Limb (tissue), 2 donors: ENCODE measurements around the gene NEB.
"Not testable (repeated sequence)": the region's sequence is repeated elsewhere in the genome, so short reads cannot be mapped to it uniquely, and the experiment has no call there.

ENCODE experiments used
- DNase-seq, 2 donors: peaks; one replicate each; pipeline ENCODE4 v3.0.0-alpha.2; 2016; ENCODE audit errors: extremely low spot score in 2 of 2

The NEB gene

DNA sequence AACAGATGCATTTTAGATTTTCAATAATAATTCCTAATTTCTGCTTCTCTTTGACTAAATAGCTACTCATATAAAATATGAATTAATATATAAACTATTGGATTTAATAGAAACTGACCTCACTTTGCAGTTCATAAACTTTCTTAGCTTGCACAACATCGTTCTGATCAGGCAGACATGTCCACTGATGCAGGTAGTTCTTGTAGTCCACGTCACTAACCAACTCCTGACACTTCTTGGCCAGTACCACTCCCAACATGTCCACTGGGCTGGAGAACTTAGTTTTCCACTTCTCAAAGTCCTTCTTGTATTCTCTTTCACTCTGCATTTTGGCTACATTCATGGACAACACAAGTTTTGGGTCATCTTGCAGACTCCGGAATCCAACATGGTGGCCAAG is 83.8 kb downstream of the NEB start:
- DNase-seq: no peak

DNA sequence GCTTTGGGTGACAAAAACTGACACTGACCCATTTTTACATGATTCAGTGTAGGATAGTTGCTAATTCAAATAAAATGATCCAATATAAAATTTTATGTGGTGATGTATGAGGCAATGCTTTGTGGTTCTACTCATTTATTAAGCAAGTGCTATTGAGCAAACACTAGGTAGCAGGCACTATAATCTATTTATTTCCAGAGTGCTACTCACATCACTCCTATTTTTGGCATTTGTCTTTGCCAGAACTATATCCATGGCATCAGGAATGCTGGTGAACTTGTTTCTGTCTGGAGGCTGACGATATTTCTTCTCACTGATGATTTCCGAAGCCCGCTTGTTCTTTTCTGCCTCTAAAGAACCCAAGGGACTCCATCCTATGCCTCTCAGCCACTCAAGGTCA is 84.3 kb downstream of the NEB start:
- no peak for DNase-seq

DNA sequence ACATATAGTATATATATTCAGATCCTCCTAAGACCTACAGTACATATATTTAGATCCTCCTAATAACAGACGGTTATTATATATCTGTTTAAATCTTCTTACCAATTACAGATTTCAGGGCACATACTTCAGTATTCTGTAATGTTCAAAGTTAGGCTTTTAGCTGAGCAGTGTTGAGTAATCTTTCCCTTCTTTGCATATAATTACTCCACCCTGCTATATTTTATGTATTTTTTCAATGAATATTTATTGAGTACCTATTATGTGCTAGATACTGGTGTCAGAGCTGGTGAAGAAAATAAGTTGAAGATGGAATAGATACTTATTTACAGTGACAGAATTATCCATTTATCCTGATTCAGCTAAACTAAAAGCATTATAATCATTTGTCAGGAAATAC is 84.9 kb downstream of the NEB start:
- DNase-seq: no peak

DNA sequence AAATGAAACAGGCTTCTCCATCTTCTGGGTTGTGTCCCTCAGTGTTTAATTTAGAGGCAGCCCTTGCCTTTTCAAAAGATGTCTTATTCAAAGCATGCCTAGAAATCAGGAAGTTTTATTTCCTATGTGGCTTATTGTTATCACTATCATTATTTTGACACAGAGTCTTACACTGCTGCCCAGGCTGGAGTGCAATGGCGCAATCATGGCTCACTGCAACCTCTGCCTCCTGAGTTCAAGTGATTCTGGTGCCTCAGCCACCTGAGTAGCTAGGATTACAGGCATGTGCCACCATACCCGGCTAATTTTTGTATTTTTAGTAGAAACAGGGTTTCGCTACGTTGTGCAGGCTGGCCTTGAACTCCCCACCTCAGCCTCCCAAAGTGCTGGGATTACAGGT is 87.8 kb downstream of the NEB start:
- DNase-seq: not testable (repeated sequence)

DNA sequence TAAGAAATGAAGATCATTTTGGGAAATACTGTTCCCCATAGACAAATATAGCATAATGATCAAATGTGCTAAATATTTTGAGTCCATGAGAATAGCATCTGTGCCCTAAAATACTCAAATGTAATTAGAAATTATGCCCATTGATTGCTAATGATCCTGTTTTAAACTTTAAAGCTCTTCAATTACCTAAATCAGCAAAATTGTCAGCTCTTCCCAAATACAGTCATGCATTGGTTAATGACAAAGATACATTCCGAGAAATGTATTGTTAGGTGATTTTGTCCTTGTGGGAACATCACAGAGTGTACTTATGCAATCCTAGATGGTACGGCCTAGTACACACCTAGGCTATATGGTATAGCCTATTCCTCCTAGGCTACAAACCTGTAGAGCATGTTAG is 89.7 kb downstream of the NEB start:
- no peak for DNase-seq

DNA sequence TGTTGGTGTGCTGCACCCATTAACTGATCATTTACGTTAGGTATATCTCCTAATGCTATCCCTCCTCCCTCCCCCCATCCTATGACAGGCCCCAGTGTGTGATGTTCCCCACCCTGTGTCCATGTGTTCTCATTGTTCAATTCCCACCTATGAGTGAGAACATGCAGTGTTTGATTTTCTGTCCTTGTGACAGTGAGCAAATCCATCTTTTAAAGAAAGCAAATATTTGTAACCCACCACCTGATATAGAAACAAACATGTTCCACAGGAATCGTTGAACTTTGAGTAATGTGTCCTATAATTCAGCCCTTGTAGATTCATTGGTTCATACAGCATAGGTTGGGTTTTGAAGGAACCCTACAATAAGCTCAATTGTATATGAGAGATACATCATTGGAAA is 92.4 kb downstream of the NEB start:
- not testable (repeated sequence) for DNase-seq

DNA sequence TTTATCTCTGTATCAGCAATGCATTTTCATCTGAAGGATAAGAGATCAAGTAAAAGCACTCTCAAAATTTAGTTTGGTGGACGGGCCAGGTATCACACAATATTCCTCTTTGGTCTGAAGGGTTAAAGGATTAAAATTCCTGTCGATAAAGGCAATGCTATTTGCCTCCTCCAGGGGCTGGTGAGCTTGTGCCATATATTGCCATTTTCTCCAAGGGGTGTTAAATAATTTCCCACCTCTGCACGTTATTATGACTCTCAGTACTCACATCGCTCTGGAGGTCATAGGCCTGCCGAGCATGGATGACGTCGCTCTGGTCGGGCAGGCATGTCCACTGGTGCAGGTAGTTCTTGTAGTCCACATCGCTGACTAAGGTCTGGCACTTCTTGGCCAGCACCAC is 94.2 kb downstream of the NEB start:
- DNase-seq: no peak

DNA sequence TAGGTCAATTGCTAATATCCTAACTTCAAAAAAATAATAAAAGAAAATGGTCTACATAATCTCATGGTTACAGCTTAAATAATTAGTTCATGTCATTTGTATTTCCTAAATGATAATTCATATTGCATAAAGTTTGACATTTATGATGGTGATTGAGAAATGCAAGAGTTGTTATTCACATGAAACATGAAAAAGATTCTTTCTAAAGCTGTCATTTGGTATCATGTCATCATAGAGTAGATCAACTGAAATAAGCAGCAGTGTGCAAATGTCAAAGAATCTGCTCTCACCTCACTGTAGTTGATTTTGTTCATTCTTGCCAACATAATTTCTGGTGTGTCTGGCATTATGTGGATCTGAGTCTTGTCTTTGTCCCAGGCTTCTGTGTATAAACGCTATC is 95.3 kb downstream of the NEB start:
- DNase-seq: no peak

DNA sequence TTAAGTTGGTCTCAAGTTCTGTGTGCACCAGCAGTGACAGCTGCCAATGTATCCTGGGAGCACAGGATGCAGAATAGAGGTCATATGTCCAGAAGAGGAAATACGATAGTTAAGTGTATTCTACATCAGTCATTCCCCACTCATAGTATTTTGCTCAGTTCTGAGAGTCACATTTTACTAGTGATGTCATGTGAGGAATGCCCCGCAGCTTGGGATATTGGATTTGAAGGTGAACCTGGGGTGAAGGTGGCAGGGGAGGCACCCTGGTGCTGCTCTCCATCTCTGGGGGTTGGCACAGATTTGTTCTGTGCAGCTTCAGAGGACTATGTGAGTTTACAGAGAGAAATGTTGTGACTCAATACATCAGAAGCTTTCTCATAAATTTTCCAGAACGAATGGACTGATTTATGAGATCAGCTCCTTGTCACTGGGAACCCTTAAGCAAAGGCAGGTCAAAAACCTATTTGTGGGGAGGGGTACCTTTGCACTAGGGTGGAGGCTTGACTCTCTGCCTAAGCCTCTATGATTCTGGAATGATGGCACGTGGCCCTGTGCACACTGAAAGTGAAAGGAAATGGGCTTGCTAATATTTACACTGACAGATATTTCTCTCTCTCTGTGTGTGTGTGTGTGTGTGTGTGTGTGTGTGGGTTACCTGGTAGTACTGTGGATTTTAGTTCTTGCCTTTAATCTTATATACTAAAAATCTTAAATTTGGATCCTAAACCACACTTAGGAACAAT is 95.9 kb downstream of the NEB start:
- no peak for DNase-seq

DNA sequence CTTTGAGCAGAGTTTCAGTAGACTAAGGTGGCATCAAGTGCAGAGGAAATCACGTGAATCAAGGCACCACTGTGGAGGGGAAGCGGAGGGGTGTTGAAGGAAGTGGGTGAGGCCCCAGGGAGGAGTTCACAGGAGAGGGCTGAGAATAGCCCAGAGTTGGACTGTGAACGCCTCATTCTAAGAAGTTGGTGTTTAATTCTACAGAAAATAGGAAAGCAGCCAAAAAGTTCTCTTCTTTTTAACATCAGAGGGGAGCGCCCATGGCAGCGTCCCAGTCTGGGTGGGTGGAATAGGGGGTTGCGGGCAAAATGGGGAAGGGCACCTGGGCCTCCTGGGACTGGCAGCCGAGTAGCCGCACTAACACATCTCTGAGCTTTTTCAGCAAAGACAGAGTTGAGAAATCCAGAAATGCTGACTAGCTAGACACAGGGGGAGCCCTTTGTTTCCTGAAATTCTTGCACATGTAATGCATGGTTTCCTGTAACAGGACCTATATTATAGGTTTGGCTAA is 97.0 kb downstream of the NEB start:
- DNase-seq: peak in 1 of 2 donors; percentile 39

DNA sequence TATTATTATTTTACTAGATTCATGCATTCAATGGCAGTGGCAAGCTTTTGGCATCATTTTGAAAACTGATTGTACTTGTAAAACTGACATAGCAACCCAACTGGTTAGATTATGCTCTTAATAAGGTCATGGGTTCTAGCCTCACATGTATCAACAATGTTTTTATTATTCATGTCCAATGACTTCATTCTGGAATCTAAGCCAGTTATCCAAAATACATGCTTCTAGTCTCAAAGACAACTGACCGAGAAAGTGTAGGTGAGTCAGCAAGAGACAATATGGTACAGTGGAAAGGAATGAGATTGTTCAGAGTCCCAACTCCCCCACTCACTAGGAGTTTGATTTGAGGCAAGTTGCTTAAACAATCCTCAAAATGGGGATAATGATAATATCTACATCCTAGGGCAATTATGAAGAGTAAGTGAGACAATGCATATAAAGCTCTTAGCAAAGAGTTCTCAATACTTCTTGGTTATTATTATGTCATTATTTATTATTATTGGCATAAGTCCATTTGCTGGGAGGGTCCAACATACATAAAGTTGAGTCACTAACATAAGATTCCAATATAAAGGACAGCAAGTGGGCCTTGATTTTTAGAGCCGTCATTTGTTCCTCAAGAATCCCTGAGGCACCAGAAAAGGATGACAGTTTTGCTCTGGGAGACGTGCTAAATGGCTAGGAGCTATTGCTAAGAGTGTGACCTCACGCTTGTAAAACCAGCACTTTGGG is 99.4 kb downstream of the NEB start:
- DNase-seq: no peak

DNA sequence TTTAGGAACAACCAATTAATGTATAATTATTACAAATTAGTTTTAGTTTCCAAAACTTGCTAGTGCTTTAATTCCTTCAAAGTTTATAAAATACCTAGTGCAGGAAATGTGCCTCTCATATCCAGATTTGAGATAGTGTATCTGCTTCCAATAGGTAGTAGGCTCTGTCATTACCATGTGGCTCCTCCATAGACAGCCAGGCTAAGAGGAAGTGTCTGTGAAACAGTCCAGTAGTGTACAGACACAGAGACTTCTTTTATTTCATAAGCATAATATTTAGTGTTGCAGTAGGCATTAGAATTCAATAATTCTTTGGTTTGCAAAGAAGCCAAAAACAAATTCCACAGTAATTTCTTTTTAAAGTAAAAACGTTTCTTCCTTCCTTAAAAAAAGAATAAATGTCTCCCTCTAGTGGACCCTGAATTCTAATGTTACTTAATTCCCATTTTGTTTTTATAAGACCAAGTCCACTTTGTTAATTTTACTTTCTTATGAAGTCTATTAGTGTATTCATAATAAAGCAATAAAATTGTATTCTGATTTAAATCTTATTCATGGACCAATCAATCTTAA is 101.2 kb downstream of the NEB start:
- no peak for DNase-seq

DNA sequence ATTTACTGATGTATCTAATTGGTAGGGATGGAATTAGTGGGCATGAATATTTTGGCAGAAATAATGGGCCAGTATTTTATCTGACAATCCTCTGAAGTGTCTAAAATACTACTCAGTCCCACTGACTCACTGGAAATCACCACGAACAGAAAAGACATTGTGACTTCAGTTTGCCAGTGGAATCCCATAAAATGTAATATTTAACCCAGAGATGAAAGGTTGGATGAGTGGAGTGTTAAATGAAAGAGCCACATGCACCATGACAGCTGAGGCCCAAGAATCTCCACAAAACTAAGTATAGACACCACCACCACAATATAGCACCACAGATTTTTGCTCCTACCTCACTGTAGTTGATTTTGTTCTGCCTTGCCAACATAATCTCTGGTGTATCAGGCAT is 103.9 kb downstream of the NEB start:
- DNase-seq: no peak

DNA sequence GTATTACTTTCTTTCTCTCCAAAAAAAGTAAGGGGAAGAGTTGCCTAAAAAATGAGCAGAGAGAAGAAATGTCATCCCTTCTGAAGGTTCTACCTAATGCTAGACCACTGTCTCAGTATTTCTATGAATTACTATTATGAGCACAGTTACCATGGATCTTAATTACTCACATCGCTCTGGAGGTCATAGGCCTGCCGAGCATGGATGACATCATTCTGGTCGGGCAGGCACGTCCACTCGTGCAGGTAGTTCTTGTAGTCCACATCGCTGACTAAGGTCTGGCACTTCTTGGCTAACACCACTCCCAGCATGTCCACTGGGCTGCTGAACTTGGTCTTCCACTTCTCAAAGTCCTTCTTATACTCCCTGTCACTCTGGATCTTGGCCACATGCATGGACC is 106.9 kb downstream of the NEB start:
- DNase-seq: no peak

DNA sequence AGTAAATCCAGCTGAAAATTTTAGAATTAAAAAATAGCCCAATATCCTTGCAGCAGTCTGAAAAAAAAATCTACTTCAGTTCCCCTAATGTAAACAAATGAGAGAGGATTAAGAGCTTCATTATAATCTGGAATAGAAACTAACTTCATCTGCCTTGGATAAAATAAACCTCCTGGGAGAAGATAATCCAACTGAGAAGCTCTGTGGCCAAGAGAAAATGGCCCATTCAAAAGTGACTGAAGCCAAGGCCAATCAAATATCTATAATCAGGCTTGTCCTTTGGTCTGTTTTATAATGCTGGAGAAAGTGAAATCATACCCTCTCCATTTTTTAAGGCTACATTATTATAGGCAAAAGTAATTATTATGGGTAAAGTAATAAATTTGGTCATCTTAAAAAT is 110.0 kb downstream of the NEB start:
- DNase-seq: no peak

DNA sequence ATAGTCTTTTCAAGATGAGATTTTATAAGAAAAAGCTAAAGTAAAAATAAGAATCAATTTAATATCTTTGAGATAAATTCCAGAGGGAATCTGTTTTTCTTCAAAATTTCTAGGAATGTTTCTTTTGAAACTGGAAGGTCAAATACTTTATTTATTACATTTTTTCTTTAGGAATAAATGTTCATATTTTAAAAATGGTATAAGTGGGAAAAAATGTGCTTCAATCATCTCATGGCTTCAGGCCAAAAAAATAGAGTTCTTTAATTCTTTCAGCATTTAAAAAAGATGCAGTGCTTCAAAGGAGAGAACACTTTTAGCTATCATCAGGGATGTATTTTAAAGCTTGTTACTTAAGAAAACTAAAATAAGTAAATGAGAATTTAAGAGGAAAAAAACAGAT is 110.6 kb downstream of the NEB start:
- DNase-seq: no peak

DNA sequence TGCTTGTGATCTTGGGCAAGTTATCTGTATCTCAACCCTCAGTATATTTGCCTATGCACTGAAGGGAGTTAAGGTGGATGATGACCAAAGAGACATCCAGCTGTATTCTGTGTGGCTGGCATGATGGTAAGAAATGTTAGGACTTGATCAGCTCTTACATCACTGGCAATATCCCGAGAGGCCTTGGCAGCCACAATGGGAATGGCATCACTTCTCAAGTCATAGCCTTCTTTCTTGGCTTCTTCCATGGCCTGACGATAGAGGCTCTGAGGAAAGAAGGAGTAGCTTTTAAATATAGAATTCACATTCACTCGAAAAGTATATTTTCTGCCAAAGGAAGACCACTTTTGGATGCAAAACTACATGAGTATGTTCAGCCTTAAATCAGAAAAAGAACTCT is 113.5 kb downstream of the NEB start:
- no peak for DNase-seq

DNA sequence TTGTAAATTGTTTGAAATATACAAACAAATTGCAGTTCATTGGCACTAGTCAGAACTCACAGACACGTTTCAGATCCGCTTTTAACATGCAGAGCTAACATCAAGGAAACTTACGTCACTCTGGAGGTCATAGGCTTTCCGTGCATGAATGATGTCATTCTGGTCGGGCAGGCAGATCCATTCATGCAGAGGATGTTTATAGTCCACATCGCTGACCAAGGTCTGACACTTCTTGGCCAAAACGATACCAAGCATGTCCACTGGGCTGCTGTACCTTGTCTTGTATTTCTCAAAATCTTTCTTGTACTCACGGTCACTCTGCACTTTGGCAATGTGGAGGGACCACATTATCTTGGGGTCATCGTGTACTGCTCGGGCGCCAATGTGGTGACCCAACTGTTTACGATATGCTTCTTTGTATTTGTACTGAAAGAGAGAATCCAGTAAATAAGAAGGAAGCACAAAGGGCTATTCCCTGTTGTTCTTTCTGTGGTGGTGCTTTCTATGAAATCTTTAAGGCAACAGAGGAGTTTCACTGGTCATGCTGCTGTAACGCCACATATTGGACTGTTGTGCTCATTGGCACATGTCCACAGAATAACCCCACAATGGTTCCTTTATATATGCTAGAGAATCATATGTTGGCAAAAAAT is 114.8 kb downstream of the NEB start:
- no peak for DNase-seq

DNA sequence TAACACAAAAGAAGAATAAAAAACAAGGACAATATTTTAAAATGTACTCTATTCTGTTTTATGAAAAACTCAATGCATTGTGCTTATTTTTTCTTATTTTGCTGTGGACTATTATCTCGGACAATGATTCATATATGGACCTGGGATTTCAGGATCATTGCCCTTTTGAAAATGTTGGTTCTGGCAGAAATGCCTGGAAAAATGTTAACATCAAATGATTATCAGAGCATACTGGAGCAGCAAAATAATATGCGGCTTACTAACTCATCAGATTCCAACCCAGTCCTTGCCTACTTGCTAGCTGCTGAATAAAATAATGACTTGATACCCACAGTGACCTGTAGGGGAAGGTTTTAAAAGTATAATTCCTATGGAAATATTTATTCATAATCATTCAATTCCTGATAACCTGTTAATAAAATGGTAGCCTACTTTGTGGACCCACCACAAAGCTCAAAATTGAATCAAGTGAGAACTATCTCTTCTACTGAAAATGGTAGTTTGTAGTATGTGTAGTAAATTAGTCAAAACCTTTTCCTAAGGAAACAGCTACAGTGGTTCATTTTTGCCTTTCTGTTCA is 117.4 kb downstream of the NEB start:
- no peak for DNase-seq

DNA sequence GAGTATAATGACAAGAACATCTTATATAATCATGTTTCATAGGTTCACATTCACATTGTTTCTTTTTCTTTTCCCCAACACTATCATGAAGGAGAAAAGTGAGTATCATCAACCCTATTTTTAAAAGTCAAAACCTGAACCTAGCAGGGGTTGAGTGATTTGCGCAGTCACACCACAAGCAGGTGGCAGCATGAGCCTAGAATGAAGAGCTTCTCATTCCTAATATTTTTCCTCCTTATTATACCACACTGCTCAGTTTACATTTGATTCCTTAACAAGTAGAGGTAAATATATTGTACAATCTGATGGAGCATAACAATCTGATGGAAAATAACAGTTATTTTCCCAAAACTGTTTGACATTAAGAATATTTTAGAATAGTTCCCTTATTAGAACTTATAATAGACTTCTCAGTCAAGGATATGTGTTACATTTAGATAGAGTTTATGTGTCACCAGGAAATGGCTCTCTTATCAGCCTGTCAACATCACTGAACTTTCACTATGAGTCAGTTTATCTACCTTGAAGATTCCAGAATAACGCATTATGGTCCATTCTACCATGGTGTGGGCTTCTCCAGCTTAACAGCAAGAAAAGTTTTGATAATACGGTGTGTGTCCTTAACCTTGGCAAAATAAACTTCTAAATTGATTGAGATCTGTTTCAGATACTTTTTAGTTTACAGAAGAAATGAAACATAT is 119.5 kb downstream of the NEB start:
- no peak for DNase-seq

DNA sequence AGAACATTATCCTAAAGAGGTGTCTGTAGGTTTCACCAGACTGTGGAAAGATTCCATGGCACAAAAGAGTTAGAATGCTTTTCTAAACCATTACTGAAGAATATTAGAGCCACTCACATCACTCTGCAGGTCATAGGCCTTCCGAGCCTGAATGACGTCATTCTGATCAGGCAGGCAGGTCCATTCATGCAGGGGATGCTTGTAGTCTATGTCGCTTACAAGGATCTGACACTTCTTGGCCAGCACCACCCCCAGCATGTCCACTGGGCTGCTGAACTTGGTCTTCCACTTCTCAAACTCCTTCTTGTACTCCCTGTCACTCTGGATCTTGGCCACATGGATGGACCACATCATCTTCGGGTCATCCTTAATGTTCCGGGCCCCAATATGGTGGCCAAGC is 120.1 kb downstream of the NEB start:
- no peak for DNase-seq
